OCI-LY7 (cell line): ENCODE results near the gene ADCY9. TPM values are rescaled to one million over a fixed set of nuclear protein-coding genes. Genes with fewer than 3 reads are reported as not detected.

Experiments used
- BruUV-seq: library from RNA; stranded (reverse); fragments of 400-500 nt; replicated peaks from 2 replicates; lab custom pipeline; 2021; lab: Mats Ljungman, UMichigan
- CTCF ChIA-PET: fragments of 300-600 bp; sonication (Branson Sonifier 250); formaldehyde crosslinking; loops from one replicate; lab custom pipeline; 2022; ENCODE audit warnings: antibody characterized with exemption; ENCODE audit not compliant: unreplicated experiment; lab: Charles Lee
- POLR2A ChIA-PET: fragments of 300-600 bp; sonication (Branson Sonifier 250); formaldehyde crosslinking; loops from one replicate; lab custom pipeline; 2022; ENCODE audit warnings: antibody characterized with exemption; lab: Charles Lee
- DNase-seq: peaks from one replicate; pipeline ENCODE4 v3.0.0-alpha.2; 2015; ENCODE audit warnings: low spot score
- H2AFZ ChIP-seq: fragments of 200-600 bp; sonication (generic), shearing (Covaris generic); 2 replicates; pipeline ENCODE4 v1.6.1; 2014; ENCODE audit warnings: mild to moderate bottlenecking, antibody characterized with exemption, low read length, moderate library complexity
- H3K27ac ChIP-seq: fragments of 200-600 bp; sonication (generic); 2 replicates; pipeline ENCODE4 v1.5.1; 2014; ENCODE audit warnings: mixed run types, low read depth, mild to moderate bottlenecking, moderate library complexity, low read length, inconsistent platforms; ENCODE audit not compliant: poor library complexity, severe bottlenecking
- H3K36me3 ChIP-seq: fragments of 200-600 bp; sonication (generic); 2 replicates; pipeline ENCODE4 v1.6.1; 2014; ENCODE audit warnings: mild to moderate bottlenecking, antibody characterized with exemption, low read length, moderate library complexity, mixed read lengths; ENCODE audit not compliant: insufficient read depth
- H3K4me1 ChIP-seq: fragments of 200-600 bp; sonication (generic); 2 replicates; pipeline ENCODE4 v1.5.1; 2014; ENCODE audit warnings: mild to moderate bottlenecking, low read length; ENCODE audit not compliant: insufficient read depth, poor library complexity, severe bottlenecking
- H3K4me2 ChIP-seq: fragments of 200-600 bp; sonication (generic); 2 replicates; pipeline ENCODE4 v1.6.1; 2014; ENCODE audit warnings: mild to moderate bottlenecking, low read length
- H3K4me3 ChIP-seq: fragments of 200-600 bp; sonication (generic); 2 replicates; pipeline ENCODE4 v1.5.1; 2014; ENCODE audit warnings: mild to moderate bottlenecking, low read depth, low read length; ENCODE audit not compliant: poor library complexity, severe bottlenecking
- H3K79me2 ChIP-seq: fragments of 200-600 bp; sonication (generic); 2 replicates; pipeline ENCODE4 v1.6.1; 2016; ENCODE audit warnings: low read depth, mild to moderate bottlenecking, low read length, moderate library complexity, mixed read lengths; ENCODE audit not compliant: insufficient read depth
- H3K9me2 ChIP-seq: fragments of 200-600 bp; sonication (generic); 2 replicates; pipeline ENCODE4 v1.6.1; 2016; ENCODE audit warnings: mild to moderate bottlenecking, low read length, mixed read lengths; ENCODE audit not compliant: insufficient read depth
- H3K9me3 ChIP-seq: fragments of 200-600 bp; sonication (generic); 2 replicates; pipeline ENCODE4 v1.6.1; 2014; ENCODE audit warnings: mild to moderate bottlenecking, mixed run types, low read length, mixed read lengths
- H4K20me1 ChIP-seq: fragments of 200-600 bp; sonication (generic); 2 replicates; pipeline ENCODE4 v1.6.1; 2014; ENCODE audit warnings: mild to moderate bottlenecking, antibody characterized with exemption, low read length, moderate library complexity, mixed read lengths; ENCODE audit not compliant: insufficient read depth
- EZH2phosphoT487 ChIP-seq: fragments of 200-600 bp; sonication (generic); IDR thresholded peaks from 2 replicates; pipeline ENCODE4 v1.6.1; 2018; ENCODE audit warnings: low read depth, borderline replicate concordance, mild to moderate bottlenecking, mixed run types, antibody characterized with exemption, low read length, moderate library complexity, mixed read lengths
- intact Hi-C: fragments of 100-400 bp; cut with micrococcal nuclease; formaldehyde crosslinking; loops from one replicate; pipeline ENCODE4 v1.10.0; 2022; ENCODE audit not compliant: unreplicated experiment
- total RNA-seq, 2 experiments: library from RNA; depleted of rRNA in 1 of 2; stranded (reverse); fragments of >200 nt in 1 of 2; shearing (Covaris generic) in 1 of 2; gene quantifications; 2 replicates each; pipeline ENCODE4 v1.2.3, GENCODE V29; 2014 to 2022
- TF ChIP-seq, protein P1 (sequence below): fragments of 200-600 bp; sonication (generic); conservative IDR thresholded peaks from 2 replicates; pipeline ENCODE4 v1.5.1; 2014; ENCODE audit warnings: mild to moderate bottlenecking, antibody characterized with exemption, low read length, moderate library complexity, mixed read lengths

Gene ADCY9
- total RNA-seq, 2 experiments from 2014 or later: 0.22 to 0.34 TPM

DNA sequence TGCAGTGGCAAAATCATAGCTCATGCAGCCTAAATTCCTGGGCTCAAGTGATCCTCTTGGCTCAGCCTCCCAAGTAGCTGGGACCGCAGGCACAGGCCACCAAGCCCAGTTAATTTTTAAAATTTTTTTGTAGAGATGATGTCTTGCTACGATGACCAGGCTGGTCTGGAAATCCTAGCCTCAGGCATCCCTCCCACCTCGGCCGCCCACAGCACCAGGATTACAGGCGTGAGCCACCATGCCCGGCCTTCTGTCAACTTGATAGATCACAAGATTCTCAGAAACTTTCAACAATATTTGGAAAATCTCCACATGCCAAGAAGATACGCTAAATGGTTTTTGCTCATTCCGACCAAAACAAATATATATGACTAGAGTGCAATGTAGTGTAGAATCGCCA is 111.0 kb downstream of the ADCY9 start:
- Histone ChIP-seq H4K20me1 (no peaks in the 10 kb centered on the region), H3K27ac (no peak overlapping the region), H2AFZ (no peak overlapping the region), H3K36me3 (no peaks in the 10 kb centered on the region), H3K9me2 (no peaks in the 10 kb centered on the region), H3K4me2 (no peak overlapping the region), H3K9me3 (no peaks in the 10 kb centered on the region), H3K4me3 (no peak overlapping the region), H3K4me1 (no peaks in the 10 kb centered on the region), H3K79me2 (no peaks in the 10 kb centered on the region)
- TF ChIP-seq EZH2phosphoT487: no peak
- TF ChIP-seq, protein P1, sequence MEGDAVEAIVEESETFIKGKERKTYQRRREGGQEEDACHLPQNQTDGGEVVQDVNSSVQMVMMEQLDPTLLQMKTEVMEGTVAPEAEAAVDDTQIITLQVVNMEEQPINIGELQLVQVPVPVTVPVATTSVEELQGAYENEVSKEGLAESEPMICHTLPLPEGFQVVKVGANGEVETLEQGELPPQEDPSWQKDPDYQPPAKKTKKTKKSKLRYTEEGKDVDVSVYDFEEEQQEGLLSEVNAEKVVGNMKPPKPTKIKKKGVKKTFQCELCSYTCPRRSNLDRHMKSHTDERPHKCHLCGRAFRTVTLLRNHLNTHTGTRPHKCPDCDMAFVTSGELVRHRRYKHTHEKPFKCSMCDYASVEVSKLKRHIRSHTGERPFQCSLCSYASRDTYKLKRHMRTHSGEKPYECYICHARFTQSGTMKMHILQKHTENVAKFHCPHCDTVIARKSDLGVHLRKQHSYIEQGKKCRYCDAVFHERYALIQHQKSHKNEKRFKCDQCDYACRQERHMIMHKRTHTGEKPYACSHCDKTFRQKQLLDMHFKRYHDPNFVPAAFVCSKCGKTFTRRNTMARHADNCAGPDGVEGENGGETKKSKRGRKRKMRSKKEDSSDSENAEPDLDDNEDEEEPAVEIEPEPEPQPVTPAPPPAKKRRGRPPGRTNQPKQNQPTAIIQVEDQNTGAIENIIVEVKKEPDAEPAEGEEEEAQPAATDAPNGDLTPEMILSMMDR: no peak
- intact Hi-C loops: no loop called here
- no TSS peak for BruUV-seq
- CTCF ChIA-PET: no interaction called here
- POLR2A ChIA-PET: no interaction called here
- no peak for DNase-seq

DNA sequence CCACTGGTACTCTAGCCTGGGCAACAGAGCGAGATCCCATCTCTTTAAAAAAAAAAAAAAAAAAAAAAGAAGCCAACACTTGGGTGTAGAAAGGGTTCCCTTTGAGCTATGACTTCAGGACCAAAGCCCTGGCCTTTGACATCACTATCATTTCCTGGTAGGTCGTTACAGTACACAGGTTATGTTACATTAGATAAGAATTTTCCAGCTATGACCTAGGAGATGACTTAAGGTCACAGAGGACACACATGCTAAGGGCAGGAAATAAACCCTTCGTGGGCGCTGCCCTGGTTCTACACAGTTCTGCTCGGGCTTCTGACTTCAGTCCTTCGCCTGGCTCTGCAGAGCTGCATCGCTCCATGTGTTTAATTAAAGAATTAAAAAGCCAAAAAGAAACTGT is 112.0 kb downstream of the ADCY9 start:
- H3K4me2 ChIP-seq: no peak overlapping the region
- no peak overlapping the region for H3K4me3 ChIP-seq
- no peaks in the 10 kb centered on the region for H3K4me1 ChIP-seq
- no peaks in the 10 kb centered on the region for H3K79me2 ChIP-seq
- BruUV-seq: no TSS peak
- no peaks in the 10 kb centered on the region for H3K9me3 ChIP-seq
- TF ChIP-seq, protein P1: no peak
- no peak for TF ChIP-seq EZH2phosphoT487
- no peaks in the 10 kb centered on the region for H4K20me1 ChIP-seq
- no peak overlapping the region for H3K27ac ChIP-seq
- no peaks in the 10 kb centered on the region for H3K36me3 ChIP-seq
- DNase-seq: no peak
- no peak overlapping the region for H2AFZ ChIP-seq
- CTCF ChIA-PET: no interaction called here
- POLR2A ChIA-PET: interaction anchor here (0.6 kb wide), 1 partner anchor 18 kb away, joined by 4 read pairs; no protein-coding TSS in a partner anchor
- intact Hi-C loops: no loop called here
- H3K9me2 ChIP-seq: no peaks in the 10 kb centered on the region

DNA sequence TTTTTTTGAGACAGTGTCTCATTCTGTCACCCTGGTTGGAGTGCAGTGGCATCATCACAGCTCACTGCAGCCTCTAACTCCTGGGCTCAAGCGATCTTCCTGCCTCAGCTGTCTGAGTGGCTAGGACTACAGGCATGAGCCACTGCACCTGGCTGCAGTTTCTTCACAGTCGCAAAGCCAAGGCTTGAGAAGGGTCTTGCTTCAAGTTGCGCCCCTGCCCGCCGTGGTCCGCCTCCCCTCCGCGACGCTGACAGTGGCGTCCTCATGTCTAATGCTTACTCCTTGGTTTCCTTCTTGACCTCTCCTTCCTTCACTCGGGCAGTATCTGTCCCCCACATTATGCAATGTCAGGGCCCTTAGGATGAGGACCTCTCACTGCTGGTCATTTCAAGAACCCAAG is 112.7 kb downstream of the ADCY9 start:
- Histone ChIP-seq H3K4me2 (no peak overlapping the region), H3K9me2 (no peaks in the 10 kb centered on the region), H2AFZ (no peak overlapping the region), H3K27ac (no peak overlapping the region), H3K9me3 (no peaks in the 10 kb centered on the region), H3K4me1 (no peaks in the 10 kb centered on the region), H3K36me3 (no peaks in the 10 kb centered on the region), H3K79me2 (no peaks in the 10 kb centered on the region), H4K20me1 (no peaks in the 10 kb centered on the region), H3K4me3 (no peak overlapping the region)
- TF ChIP-seq EZH2phosphoT487: no peak
- TF ChIP-seq, protein P1: no peak
- CTCF ChIA-PET: no interaction called here
- DNase-seq: no peak
- POLR2A ChIA-PET: no interaction called here
- intact Hi-C loops: no loop called here
- BruUV-seq: no TSS peak
